KBM-7 (cell line): Measurements from ENCODE around the gene ATP10A.
"Not testable (repeated sequence)": the region's sequence is repeated elsewhere in the genome, so short reads cannot be mapped to it uniquely, and the experiment has no call there.

ENCODE experiments used
- DNase-seq: peaks from one replicate; pipeline ENCODE4 v3.0.0-alpha.2; 2015
- in situ Hi-C: fragments of 300-500 bp; cut with MboI; formaldehyde crosslinking; loops from 2 replicates; pipeline ENCODE4 v1.14.3; 2020; ENCODE audit warnings: low sequenced_read_pairs, low pct_unique_long_range_greater_than_20kb, mixed read lengths

ATP10A gene

DNA sequence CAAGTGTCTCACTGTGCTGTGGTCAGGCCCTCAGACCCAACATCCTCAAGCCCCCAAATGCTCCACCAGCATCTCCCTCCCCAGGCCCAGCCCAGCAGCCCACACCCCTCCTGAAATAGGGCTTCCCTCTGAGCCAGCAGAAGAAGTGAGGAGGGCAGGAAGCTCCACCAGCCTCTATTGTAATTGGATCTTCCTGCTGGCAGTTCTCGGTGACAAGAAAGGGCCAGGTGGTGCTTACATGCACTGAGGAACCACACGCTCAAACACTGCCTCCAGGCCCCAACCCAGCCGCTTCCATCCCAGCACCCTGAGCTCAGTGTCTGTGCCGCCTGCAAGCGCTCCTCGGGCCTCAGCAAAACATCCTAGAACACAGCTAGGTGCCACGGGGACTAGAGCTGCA lies 96.7 kb downstream of the ATP10A start:
- DNase-seq, result no peak
- in situ Hi-C loops, result no loop called here

DNA sequence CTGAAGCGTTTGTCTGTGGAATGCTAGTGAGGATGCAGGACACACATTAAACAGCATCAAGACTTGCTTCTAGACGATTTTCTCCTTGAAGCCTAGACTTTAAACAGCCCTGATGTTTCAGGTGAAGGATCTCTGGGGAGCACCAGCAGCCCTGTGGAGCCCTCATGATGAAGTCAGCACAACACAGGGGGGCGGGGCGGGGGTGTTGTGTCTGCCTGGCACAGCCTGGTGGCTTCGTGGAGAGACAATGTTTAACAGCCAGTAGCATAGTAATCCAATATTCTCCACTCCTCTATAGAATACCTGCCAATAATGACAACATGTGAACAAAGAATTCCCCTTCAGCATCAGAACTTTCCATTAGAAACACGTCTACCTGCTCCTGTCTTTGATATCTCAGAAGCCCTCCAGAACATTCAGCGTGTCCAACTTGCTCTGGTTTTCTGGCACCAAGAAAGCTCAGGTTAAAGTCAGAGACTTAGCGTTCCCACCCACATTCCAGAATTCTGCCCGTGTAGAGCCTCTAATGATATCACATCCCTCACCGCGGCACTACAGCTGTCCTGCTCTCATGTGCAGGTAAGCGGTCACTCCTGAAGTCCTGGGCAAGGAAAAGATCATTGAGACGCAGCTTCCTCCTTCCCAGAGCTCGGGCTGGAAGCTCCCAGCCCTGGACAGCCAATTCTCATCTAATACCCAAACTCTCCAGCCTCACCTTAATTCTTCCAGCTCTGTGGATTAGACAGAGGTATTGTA lies 98.0 kb downstream of the ATP10A start:
- in situ Hi-C loops, result no loop called here
- DNase-seq, result no peak

DNA sequence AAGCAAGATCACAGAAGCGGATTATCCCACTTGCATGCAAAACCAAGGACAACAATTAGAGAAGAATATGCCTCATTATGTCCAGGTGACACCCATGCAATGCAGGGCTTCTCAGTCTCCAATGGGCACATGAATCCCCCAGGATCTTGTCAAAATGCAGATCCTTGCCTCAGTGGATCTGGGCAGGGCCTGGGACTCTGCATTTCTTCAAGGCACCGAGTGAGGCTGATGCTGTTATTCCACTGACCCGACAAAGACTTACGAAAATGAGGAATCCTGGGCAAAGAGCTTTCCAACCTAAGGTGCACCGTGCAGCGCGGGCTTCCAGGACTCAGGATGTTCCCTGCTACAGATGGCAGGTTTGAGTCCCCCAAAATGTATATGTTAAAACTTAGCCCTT lies 99.2 kb downstream of the ATP10A start:
- in situ Hi-C loops, result no loop called here
- DNase-seq, result no peak

DNA sequence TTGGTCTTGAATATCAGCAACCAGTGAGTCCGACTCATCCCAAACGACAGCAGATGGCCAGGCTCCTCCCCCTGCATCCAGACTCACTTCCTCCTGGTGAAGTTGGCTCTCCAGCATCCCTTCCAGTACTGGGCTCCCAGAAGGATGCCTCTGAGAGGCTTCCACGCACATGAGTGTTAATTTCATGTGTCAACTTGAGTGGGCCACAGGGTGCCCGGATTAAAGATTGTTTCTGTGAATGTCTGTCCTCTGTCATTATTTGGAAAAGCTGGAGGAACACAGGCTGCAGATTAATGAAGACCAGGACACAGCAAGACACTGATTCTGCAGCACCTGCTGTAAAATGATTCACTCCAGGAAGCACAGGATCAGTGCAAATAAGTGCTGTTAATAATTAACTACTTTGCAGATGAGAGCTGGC lies 99.8 kb downstream of the ATP10A start:
- no peak for DNase-seq
- in situ Hi-C loops, result no loop called here

DNA sequence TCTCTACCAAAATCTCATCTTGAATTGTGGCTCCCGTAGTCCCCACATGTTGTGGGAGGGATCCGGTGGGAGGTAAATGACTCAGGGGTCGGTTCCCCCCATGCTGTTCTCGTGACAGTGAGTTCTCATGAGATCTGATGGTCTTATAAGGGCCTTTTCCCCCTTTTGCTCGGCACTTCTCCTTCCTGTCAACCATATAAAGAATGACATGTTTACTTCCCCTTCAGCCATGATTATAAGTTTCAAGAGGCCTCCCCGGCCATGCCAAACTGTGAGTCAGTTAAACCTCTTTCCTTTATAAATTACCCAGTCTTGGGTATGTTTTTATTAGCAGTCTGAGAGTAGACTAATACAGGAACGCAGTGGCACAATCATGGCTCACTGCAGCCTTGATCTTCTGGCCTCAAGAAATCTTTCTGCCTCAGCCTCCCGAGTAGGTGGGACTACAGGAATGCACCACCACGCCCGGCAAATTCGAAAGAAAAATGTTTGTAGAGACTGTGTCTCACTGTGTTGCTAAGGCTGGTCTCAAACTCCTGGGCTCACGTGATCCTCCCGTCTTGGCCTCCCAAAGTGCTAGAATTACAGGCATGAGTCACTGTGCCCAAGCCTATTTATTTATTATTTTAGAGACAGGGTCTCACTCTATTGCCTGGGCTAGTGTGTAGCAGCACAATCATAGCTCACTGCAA lies 101.0 kb downstream of the ATP10A start:
- peak; percentile 84 for DNase-seq
- in situ Hi-C loops, result no loop called here

DNA sequence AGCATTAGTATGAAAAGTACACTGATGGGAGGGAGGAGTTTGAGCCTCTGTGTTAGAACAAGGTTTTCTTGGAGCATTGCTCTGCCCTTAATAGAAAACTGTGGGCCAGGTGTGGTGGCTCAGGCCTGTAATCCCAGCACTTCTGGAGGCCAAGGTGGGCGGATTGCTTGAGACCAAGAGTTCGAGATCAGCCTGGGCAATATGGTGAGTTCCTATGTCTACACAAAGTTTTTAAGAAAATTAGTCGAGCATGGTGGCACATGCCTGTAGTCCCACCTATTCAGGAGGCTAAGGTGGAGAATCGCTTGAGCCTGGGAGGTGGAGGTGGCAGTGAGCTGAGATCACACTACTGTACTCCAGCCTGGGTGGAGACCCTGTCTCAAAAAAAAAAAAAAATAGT lies 103.7 kb downstream of the ATP10A start:
- DNase-seq, result no peak
- in situ Hi-C loops, result no loop called here

DNA sequence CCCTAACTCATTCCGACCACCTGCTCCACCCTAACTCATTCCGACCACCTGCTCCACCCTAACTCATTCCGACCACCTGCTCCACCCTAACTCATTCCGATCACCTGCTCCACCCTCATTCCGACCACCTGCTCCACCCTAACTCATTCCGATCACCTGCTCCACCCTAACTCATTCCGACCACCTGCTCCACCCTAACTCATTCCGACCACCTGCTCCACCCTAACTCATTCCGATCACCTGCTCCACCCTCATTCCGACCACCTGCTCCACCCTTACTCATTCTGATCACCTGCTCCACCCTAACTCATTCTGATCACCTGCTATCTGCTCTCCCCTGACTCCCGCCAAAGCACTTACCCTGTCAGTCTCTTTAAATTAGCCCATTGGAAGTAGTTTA lies 104.5 kb downstream of the ATP10A start:
- in situ Hi-C loops, DNase-seq: not testable (repeated sequence)

DNA sequence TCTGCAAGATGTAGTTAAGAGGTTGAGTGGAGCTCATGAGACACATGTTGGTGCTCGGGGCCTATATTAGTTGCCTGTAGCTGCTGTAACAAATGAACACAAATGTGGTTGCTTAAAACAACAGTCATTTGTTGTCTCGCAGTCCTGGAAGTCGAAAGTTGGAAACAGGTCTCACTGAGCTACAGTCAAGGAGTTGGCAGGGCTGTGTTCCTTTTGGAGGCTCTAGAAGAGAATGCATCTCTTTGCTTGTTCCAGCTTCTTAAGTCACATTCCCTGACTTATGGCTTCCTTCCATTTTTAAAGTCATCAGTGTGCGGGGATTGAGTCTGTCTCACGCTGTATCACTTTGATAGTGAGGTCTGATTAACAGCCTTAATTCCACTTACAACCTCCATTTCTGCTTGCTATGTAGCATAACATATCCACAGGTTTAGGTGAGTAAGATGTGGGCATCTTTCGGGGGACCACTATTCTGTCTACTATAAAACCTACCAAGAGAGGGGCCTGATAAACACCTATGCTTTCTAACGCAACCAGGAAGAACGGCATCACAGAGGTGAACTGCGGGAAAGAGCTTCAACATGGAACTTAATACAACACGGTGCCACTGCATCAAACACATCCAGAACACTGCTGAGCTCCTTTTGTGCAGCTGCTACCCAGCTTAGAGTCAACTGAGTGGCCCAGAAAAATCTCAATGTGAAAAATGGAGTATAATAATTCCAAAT lies 119.4 kb downstream of the ATP10A start:
- no peak for DNase-seq
- in situ Hi-C loops, result no loop called here

DNA sequence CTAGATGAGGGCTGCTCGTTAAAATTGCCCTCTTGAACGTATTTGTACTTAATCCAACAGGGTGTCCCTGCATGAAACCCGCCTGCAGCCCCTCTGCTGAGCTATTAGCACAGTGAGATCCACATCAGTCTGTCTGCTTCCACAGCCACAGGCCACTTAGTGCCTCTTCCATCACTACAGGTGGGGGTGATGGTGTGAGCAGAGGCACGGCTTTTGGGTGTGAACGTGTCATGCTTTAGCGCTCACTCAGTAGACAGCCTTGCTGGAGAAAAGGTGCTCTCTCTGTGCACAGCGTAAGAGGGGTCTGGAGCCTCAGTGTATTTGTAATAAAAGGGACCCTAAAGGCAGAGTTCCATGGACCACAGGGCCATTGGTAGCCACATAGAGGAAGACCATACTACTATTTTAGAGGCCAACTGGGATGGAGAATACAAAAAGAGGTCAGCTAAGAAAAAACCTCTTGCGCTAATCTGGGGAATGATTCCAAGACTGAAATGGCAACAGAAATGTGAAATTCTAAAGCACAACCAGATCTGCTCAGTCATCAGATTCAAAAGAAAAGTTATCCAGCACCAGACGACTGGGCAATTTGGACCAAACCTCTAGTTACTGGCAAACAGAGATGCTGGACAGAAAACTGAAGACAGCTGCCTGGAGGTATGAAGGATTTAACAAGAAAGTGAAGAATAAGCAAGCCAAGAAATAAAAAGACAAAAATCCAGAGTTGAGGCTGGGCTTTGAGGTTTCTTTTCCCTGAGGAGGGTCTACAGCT lies 120.2 kb downstream of the ATP10A start:
- DNase-seq, result no peak
- in situ Hi-C loops, result no loop called here

DNA sequence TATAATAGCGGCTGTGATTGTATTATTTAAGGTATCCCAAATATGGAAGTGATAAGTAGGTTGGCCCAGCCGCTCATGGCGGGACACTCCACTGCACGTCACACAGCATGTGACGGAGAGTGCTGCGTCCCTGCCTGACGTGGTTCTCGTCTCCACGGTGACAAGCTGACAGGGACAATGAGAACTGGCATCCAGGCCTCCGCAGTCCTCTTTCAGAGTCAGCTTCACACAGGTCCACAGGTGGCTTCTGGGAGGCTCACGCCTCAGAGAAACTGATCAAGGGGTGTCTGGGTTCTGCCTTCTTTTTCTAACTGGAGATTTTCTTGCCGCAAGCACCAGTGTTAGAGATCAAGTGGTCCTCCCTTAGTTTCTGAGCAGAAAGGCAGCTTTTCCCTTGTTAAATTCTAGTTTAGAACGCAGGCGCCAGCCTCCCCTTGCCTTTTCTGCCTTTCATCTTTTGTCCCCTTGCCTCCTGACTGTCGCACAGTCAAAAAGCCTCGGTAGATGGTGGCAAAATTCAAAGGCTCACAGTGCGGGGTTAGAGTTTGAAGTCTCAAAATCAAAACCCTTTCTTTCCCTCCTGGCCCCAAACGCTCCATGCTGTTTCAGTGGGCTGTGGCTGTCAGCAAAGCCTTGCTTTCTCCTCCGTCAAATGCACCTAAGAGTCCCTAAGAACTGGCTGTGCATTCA lies 120.9 kb downstream of the ATP10A start:
- in situ Hi-C loops, result no loop called here
- no peak for DNase-seq

DNA sequence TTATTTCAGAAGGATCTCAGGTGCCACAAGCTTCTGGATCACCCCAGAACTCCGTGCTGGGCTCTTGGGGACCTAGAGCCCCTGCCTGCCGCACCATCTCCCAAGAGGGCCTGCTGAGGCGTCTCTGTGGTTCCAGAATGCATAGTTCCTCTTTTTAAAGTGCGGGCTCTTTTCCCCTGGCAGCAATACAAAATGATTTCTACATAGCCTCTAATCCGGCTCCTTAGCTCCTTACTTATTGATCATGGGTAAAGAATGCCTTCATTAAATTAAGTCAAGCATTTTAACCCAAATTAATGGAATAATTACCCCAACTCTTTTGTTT lies 121.9 kb downstream of the ATP10A start:
- DNase-seq, result peak; percentile 73

DNA sequence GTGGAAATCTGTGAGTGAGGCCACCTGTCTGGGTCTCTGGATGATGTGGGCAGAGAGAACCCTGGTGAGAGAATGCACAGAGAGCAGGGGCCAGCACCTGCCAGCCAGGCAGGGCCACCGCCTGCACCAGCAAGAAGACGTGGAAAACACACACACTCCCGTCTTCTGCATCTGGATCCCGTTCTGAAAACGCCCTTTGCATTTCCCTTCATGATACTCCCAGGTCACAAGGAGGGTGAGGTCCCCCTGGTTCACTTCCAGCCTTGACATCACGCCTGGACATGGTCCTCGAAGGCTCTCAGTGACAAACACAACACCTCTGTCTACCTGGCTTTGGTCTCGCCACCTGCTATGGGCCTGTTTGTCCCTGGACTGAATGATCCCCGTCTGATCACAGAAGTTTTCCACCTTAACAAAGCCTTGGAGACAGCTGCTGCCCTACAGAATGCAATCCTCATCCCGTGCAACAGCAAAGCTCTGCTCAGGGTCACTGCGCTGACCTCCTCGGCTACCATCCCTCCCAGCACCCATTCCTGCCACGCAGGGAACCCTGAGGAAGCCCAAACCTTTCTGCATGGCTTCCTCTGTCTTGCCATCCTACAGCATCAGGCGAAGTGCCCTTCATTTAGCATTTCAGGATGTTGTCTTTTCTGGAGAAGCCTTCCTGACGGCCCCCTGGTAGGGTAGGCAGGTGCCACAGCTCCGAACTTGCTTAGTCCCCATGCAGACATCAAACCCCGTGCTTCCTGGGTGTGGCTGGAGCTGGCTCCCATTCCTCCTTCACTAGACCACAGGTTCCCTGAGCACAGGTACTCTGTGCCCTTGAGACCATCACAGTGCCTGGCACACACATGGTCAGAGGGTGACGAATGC lies 122.5 kb downstream of the ATP10A start:
- DNase-seq, result no peak
- in situ Hi-C loops, result no loop called here

More for the DNA sequence above, 121.9 kb downstream of the ATP10A start:
- in situ Hi-C loops, result no loop called here

DNA sequence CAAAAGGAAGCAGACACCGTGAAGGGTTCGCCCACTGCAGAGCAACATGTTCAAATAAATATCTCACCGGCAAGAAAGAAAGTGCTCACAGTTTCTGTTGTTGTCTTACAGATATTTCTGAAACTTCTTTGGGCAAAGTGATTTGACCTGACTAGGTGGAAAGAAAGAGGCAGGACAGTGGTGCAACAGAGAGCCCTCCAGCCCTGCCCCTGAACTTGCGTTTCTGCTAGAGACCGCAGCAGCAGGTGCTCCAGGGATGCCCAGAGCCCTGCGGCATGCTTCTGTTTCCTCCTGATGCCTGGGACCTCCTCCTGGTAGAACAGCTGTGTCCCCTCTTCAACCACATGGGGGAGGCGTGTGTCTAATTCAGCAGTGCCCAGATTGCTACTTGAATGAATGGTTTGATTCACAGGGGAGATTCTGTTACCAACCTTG lies 123.4 kb downstream of the ATP10A start:
- DNase-seq, result peak; percentile 72
- in situ Hi-C loops, result no loop called here

DNA sequence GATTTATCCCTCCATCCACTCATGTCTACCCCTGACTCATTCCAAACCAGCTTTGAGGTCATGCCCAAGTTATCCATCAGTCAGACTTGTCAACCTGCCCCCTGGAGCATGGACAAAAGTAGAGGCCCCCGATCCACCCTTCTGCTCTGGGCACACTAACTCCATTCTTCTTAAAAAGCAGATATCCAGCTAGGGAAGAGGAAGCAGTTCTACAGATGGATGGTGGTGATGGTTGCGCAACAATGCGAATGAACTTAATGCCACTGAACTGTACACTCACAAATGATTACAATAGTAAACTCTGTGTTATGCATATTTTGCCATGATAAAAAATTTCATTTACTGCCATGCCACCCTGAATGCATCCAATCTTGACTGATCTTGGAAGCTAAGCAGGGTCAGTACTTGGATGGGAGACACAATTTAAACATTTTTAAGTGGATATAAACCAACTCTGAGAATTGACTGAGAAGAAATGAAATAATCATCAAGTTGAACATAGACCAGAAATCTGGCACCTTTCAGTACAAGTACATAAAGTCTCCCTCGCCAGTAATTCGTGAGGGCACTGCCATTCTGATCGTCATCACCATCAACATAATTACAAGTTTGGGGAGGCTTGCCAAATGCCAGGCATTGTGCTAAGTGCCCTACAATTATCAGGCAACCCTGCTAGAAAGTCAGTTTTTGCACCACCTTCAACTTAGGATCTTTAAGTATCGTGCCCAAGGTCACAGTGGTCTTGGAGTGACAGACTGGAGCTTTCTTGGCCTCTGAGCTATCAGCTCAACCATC lies 124.8 kb downstream of the ATP10A start:
- peak; percentile 79 for DNase-seq
- in situ Hi-C loops, result no loop called here

DNA sequence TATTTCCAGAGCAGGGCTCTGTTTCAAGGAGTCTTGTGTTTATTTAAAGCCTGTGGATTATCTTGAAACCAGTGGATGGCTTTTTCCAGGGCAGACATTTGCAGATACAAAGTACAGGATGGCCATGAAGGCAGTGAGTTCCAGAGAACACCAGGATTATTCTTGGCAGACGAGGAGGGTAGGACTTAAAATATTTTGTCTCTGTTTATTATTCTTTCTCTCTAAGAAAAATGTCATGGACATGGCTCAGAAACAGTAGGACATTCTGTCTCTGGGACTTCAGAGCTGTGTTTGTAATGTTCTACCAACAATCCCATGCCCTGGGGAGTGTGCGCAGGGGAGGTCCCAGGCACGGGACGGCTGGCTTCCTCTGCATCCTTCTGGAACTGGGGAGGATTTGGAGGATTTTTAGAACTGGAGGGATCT lies 125.9 kb downstream of the ATP10A start:
- DNase-seq, result no peak
- in situ Hi-C loops, result no loop called here

DNA sequence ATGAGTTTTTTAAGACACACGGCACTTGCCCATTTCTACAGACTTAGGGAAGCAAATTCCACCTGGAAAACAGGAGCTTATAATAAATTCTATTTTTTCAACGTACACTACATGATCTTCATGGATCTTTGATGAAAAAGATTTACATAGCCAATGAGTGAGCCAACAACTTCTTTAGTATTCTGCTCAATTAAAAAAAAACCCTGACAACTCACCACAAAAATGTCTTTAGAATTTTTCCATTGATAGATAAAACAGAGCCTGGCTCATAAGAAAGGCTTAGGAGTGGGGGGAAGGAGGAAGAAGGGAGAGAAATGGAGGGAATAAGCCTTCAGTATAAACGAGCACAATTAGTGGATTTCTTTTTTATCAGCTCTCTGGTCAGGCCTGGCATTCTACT lies 126.7 kb downstream of the ATP10A start:
- in situ Hi-C loops, result no loop called here
- DNase-seq, result no peak
